ENCODE measurements around the gene MAGI3. TPM values are rescaled to one million over a fixed set of nuclear protein-coding genes. Genes with fewer than 3 reads are reported as not detected.

Gene MAGI3
- total and polyA plus RNA-seq, 2 of the 13 experiments (the other 11 are each of a cell fraction or from before 2014, with no cell fraction given), result 4.0 to 11.8 TPM

- no peak for TF ChIP-seq SKIL (CRISPR knock-in tag; IDR thresholded peaks at IDR 0.05; ENCODE audit: borderline replicate concordance)
- no peak for TF ChIP-seq JDP2 (CRISPR knock-in tag; IDR thresholded peaks at IDR 0.05; ENCODE audit: borderline replicate concordance)
- no peak for TF ChIP-seq ZNF530 (CRISPR knock-in tag; IDR thresholded peaks at IDR 0.05; ENCODE audit: low read depth)
- TF ChIP-seq ZBTB20 (CRISPR knock-in tag; IDR thresholded peaks at IDR 0.05; ENCODE audit: borderline replicate concordance, low read depth), result no peak
- no peak for TF ChIP-seq STAT5B (CRISPR knock-in tag; IDR thresholded peaks at IDR 0.05)
- TF ChIP-seq SATB2 (CRISPR knock-in tag; IDR thresholded peaks at IDR 0.05), result no peak
- TF ChIP-seq ZNF792 (CRISPR knock-in tag; IDR thresholded peaks at IDR 0.05), result no peak
- no peak for TF ChIP-seq ATRX (CRISPR knock-in tag; IDR thresholded peaks at IDR 0.05; ENCODE audit: borderline replicate concordance)
- TF ChIP-seq MTF1 (CRISPR knock-in tag; IDR thresholded peaks at IDR 0.05), result no peak
- no peak for TF ChIP-seq ZNF567 (CRISPR knock-in tag; IDR thresholded peaks at IDR 0.05; ENCODE audit: borderline replicate concordance)
- no peak for TF ChIP-seq THAP11 (CRISPR knock-in tag; IDR thresholded peaks at IDR 0.05)
Measured at GRCh38 chr1:113442131-113442530, 51.8 kb downstream of the MAGI3 start (continued).

- Histone ChIP-seq H3K4me3 (replicated peaks in 1 of 3; ENCODE audit: insufficient read depth in 1 of 3, low read depth in 2 of 3, low read length in 3 of 3) (no peak overlapping the region), H2AFZ (ENCODE audit: low read length) (no peak overlapping the region), H3K79me2 (ENCODE audit: insufficient read depth, low read length) (peaks cover 12% of the 10 kb centered on the region), H3K4me1 (ENCODE audit: insufficient read depth, low read length) (no peaks in the 10 kb centered on the region), H3K36me3 (replicated peaks in 1 of 2; ENCODE audit: control insufficient read depth in 1 of 2, insufficient read depth in 2 of 2, low read length in 2 of 2) (no peaks in the 10 kb centered on the region), H3K27me3 (ENCODE audit: control insufficient read depth in 1 of 2, insufficient read depth in 2 of 2, low read length in 2 of 2) (no peaks in the 10 kb centered on the region), H3K4me2 (ENCODE audit: low read depth, low read length) (no peak overlapping the region), H3K27ac (ENCODE audit: extremely low read length, insufficient read depth, low read length) (no peak overlapping the region), H4K20me1 (ENCODE audit: insufficient read depth, low read length) (no peaks in the 10 kb centered on the region), H3K9me3 (ENCODE audit: low read length) (peaks cover 13% of the 10 kb centered on the region), H3K9ac (ENCODE audit: insufficient read depth, low read depth, low read length) (no peak overlapping the region)
- POLR2A ChIA-PET, result no interaction called here
- CTCF ChIA-PET (ENCODE audit: low intra/inter-chr PET ratio, low total read pairs), result no interaction called here
- in situ Hi-C loops (cut with HindIII; ENCODE audit: extremely low pct_ligation_motif_present, low pct_unique_long_range_greater_than_20kb) (no loop called here), intact Hi-C loops (cut with micrococcal nuclease; ENCODE audit: unreplicated experiment) (no loop called here)
- no TSS peak for BruUV-seq (replicated peaks)
- DNase-seq (ENCODE audit: low spot score) (no peak), ATAC-seq (no peak), FAIRE-seq (no peak)
- TF ChIP-seq ZNF296 (CRISPR knock-in tag; conservative IDR thresholded peaks at IDR 0.05), result no peak
- TF ChIP-seq ZNF652 (CRISPR knock-in tag; IDR thresholded peaks at IDR 0.05; ENCODE audit: borderline replicate concordance, low read depth), result no peak
- TF ChIP-seq ZNF160 (CRISPR knock-in tag; IDR thresholded peaks at IDR 0.05), result peak; percentile 94; the same call in 1 of the 2 replicates
- no peak for TF ChIP-seq HNRNPL (IDR thresholded peaks at IDR 0.05; ENCODE audit: low read depth, low read length)
- no peak for TF ChIP-seq KLF11 (CRISPR knock-in tag; IDR thresholded peaks at IDR 0.05)
- TF ChIP-seq SIX4 (CRISPR knock-in tag; IDR thresholded peaks at IDR 0.05), result no peak
- TF ChIP-seq CREB1 (IDR thresholded peaks at IDR 0.05), result no peak
- no peak for TF ChIP-seq CREB1 (CRISPR knock-in tag; IDR thresholded peaks at IDR 0.05)
- TF ChIP-seq ZNF446 (CRISPR knock-in tag; IDR thresholded peaks at IDR 0.05), result no peak
- TF ChIP-seq ZNF709 (CRISPR knock-in tag; IDR thresholded peaks at IDR 0.05), result peak; percentile 95; the same call in 1 of the 2 replicates
- TF ChIP-seq ZNF891 (CRISPR knock-in tag; IDR thresholded peaks at IDR 0.05), result no peak
- no peak for TF ChIP-seq BCL3 (CRISPR knock-in tag; IDR thresholded peaks at IDR 0.05)
- TF ChIP-seq TERF1 (CRISPR knock-in tag; IDR thresholded peaks at IDR 0.05), result no peak
Measured at GRCh38 chr1:113444857-113445256, 54.5 kb downstream of the MAGI3 start.
